Adrenal gland (tissue), 12 donors: ENCODE results near the gene PCDH12. TPM values are rescaled to one million over a fixed set of nuclear protein-coding genes. Genes with fewer than 3 reads are reported as not detected.

Experiments used
- DNase-seq, 7 donors: peaks; one replicate each; pipeline ENCODE4 v3.0.0-alpha.2; 2019 to 2020
- H3K27ac ChIP-seq, 5 donors: fragments of 200-600 bp; sonication (generic) in 4 of 5; 1 replicate in 3 of 5; 2 replicates in 2 of 5; pipeline versions ENCODE4 v1.5.1 to v1.8.0; 2016 to 2020; ENCODE audit warnings: mild to moderate bottlenecking in 1 of 5
- H3K27me3 ChIP-seq: fragments of 200-600 bp; 2 replicates; pipeline ENCODE4 v1.8.0; 2021
- H3K36me3 ChIP-seq, 2 donors: fragments of 200-600 bp; replicated peaks in 1 of 2; 1 replicate in 1 of 2; 2 replicates in 1 of 2; pipeline versions ENCODE4 v1.5.1 to v1.8.0; 2018 to 2022
- H3K4me1 ChIP-seq, 2 donors: fragments of 200-600 bp; replicated peaks in 1 of 2; 1 replicate in 1 of 2; 2 replicates in 1 of 2; pipeline versions ENCODE4 v1.5.1 to v1.8.0; 2018 to 2021
- H3K4me3 ChIP-seq, 4 donors: fragments of 200-600 bp; sonication (generic) in 3 of 4; one replicate each; pipeline ENCODE4 v1.5.1; 2016 to 2018
- H3K9me3 ChIP-seq, 3 donors: fragments of 200-600 bp; sonication (generic) in 1 of 3; replicated peaks in 1 of 3; 1 replicate in 2 of 3; 2 replicates in 1 of 3; pipeline versions ENCODE4 v1.5.1 to v1.8.0; 2016 to 2021
- CTCF ChIP-seq, 6 experiments: fragments of 450-650 bp in 4 of 6; fragments of 200-600 bp in 2 of 6; sonication (generic) in 1 of 6; IDR thresholded peaks; 1 replicate in 5 of 6; 2 replicates in 1 of 6; pipeline versions ENCODE4 v1.5.1 to v1.8.0; 2016 to 2021; ENCODE audit warnings: antibody characterized with exemption in 6 of 6, mild to moderate bottlenecking in 2 of 6, moderate library complexity in 1 of 6
- POLR2A ChIP-seq, 2 donors: fragments of 450-650 bp; IDR thresholded peaks; one replicate each; pipeline ENCODE4 v1.6.1; 2017; ENCODE audit warnings: antibody characterized with exemption in 2 of 2, mild to moderate bottlenecking in 2 of 2, moderate library complexity in 1 of 2
- WGBS, 4 donors: extraction: QIAGEN DNeasy Blood & Tissue Kit in 2 of 4; methylation state at CpG; one replicate each; pipeline versions ENCODE4 v1.1.5 to v1.1.7; 2013 to 2017; 5-methylcytosine and 5-hydroxymethylcytosine counted together
- intact Hi-C, 2 donors: fragments of 100-400 bp; cut with DNase I; formaldehyde crosslinking; loops; one replicate each; pipeline versions ENCODE4 v1.14.1 to v1.15.0; 2022 to 2023
- polyA plus RNA-seq, 3 donors: library from polyadenylated mRNA; stranded (reverse); fragments of 200-250 nt in 2 of 3; fragments of 350-450 nt in 1 of 3; fragmentation: Illumina TruSeq in 1 of 3; extraction: RNeasy Lipid Tissue Mini Kit (QIAGEN cat#74804) in 1 of 3; gene quantifications; one replicate each; pipeline ENCODE4 v1.2.3, GENCODE V29; 2013 to 2014
- total RNA-seq, 9 donors: library from RNA; depleted of rRNA in 4 of 9; stranded (reverse); fragments of >200 nt in 4 of 9; fragments of 120-200 nt in 1 of 9; fragmentation: NEBNext Ultra II Directional in 1 of 9; extraction: Animal tissue kit (Norgen Biotek cat#: 25700) in 1 of 9; gene quantifications; one replicate each; pipeline versions ENCODE4 v1.1.0 to v1.2.4, GENCODE V29; 2013 to 2023
- donor health status: healthy with polysubstance abuse.
- donor health status: Bipolar disorder and iron deficiency.
- donor health status: DM: yes; HTN: yes; CAD: no.
- donor health status: DM: no; HTN: no; CAD: no.
- donor health status: DM: no; HTN: no; CAD: no.
- donor health status: DM: yes; HTN: yes; CAD: no.

PCDH12 gene
- total and polyA plus RNA-seq, 12 donors = 3.3 to 18.4 (median 11.3) TPM

- 87 to 100% (median 91%) methylated on average over 2 to 3 of the region's 3 CpGs for WGBS, 4 donors
- no peak for DNase-seq
- Histone ChIP-seq H3K4me3 (no peak overlapping the region), H3K36me3 (no peaks in the 10 kb centered on the region), H3K9me3 (no peaks in the 10 kb centered on the region), H3K27ac (no peak overlapping the region), H3K27me3 (no peaks in the 10 kb centered on the region), H3K4me1 (peaks cover 0 to 31% of the 10 kb centered on the region in 2 donors)
- intact Hi-C loops = loop anchor here in 1 of 2 donors (10.0 kb wide), 1 partner anchor 66 kb away; no protein-coding TSS in a partner anchor
- TF ChIP-seq CTCF (IDR thresholded peaks at IDR 0.05) (no peak), POLR2A (IDR thresholded peaks at IDR 0.05) (no peak)
Measured at GRCh38 chr5:141950207-141951005, 7.6 kb downstream of the PCDH12 start.

- Histone ChIP-seq H3K36me3 (no peaks in the 10 kb centered on the region), H3K4me3 (no peak overlapping the region), H3K27ac (no peak overlapping the region), H3K9me3 (no peaks in the 10 kb centered on the region), H3K4me1 (peaks cover 0 to 34% of the 10 kb centered on the region in 2 donors), H3K27me3 (no peaks in the 10 kb centered on the region)
- no peak for DNase-seq
- intact Hi-C loops = no loop called here
- WGBS, 4 donors = 67 to 77% (median 71%) methylated on average over 2 of the region's 2 CpGs
- no peak for TF ChIP-seq POLR2A (IDR thresholded peaks at IDR 0.05)
- TF ChIP-seq CTCF (IDR thresholded peaks at IDR 0.05) = no peak
Measured at GRCh38 chr5:141949511-141949910, 8.5 kb downstream of the PCDH12 start.

GRCh38 chr5:141948812-141949211 is 9.2 kb downstream of the PCDH12 start:
- H3K4me1 ChIP-seq = peaks cover 0 to 34% of the 10 kb centered on the region in 2 donors
- WGBS, 4 donors = 72 to 88% (median 81%) methylated on average over 2 of the region's 2 CpGs

GRCh38 chr5:141947316-141947715 is 10.7 kb downstream of the PCDH12 start:
- Histone ChIP-seq H3K36me3 (no peaks in the 10 kb centered on the region), H3K4me1 (peaks cover 0 to 44% of the 10 kb centered on the region in 2 donors)

More at GRCh38 chr5:141948812-141949211, 9.2 kb downstream of the PCDH12 start:
- TF ChIP-seq POLR2A (IDR thresholded peaks at IDR 0.05) = no peak
- TF ChIP-seq CTCF (IDR thresholded peaks at IDR 0.05) = no peak
- Histone ChIP-seq H3K27ac (no peak overlapping the region), H3K27me3 (no peaks in the 10 kb centered on the region), H3K36me3 (no peaks in the 10 kb centered on the region), H3K9me3 (no peaks in the 10 kb centered on the region), H3K4me3 (no peak overlapping the region)
- intact Hi-C loops = no loop called here
- DNase-seq = no peak

More at GRCh38 chr5:141947316-141947715, 10.7 kb downstream of the PCDH12 start:
- no peak for DNase-seq
- no peak for TF ChIP-seq POLR2A (IDR thresholded peaks at IDR 0.05)
- no peak for TF ChIP-seq CTCF (IDR thresholded peaks at IDR 0.05)
- peak overlapping the region in 1 of 5 donors; percentile 41 for H3K27ac ChIP-seq
- no peak overlapping the region for H3K4me3 ChIP-seq
- WGBS, 4 donors = 47 to 56% (median 54%) methylated on average over 4 of the region's 4 CpGs
- intact Hi-C loops = no loop called here
- H3K27me3 ChIP-seq = no peaks in the 10 kb centered on the region
- H3K9me3 ChIP-seq = no peaks in the 10 kb centered on the region
